K562 (cell line): ENCODE data around the gene HNRNPA2B1. TPM values are rescaled to one million over a fixed set of nuclear protein-coding genes. Genes with fewer than 3 reads are reported as not detected.

ENCODE experiments used
- BCL6 ChIP-seq: fragments of 250-450 bp; sonication (Bioruptor Pico); IDR thresholded peaks from 2 replicates; pipeline ENCODE4 v1.4.0; 2020
- CBFA2T2 ChIP-seq: fragments of 450-650 bp; conservative IDR thresholded peaks from 2 replicates; pipeline ENCODE4 v1.6.1; 2017; ENCODE audit warnings: mild to moderate bottlenecking
- CREB1 ChIP-seq, 2 experiments: sonication (generic) in 1 of 2; formaldehyde crosslinking in 1 of 2; IDR thresholded peaks; 2 replicates each; pipeline versions ENCODE4 v1.6.1 to v1.8.0; 2012 to 2022; ENCODE audit warnings: inconsistent platforms in 1 of 2, mild to moderate bottlenecking in 1 of 2, missing genetic modification reagents in 1 of 2, moderate library complexity in 1 of 2
- FUS ChIP-seq: fragments of 200-400 bp; formaldehyde crosslinking; optimal IDR thresholded peaks from 2 replicates; pipeline ENCODE3; 2017; ENCODE audit warnings: low read depth, low read length
- HMG20B ChIP-seq: fragments of 250-450 bp; sonication (Bioruptor Pico); IDR thresholded peaks from 2 replicates; pipeline ENCODE4 v1.5.0; 2021; ENCODE audit warnings: mild to moderate bottlenecking
- L3MBTL2 ChIP-seq: fragments of 450-650 bp; IDR thresholded peaks from 2 replicates; pipeline ENCODE4 v1.6.1; 2016; ENCODE audit warnings: mild to moderate bottlenecking, moderate library complexity
- MTA2 ChIP-seq: fragments of 450-650 bp; IDR thresholded peaks from 2 replicates; pipeline ENCODE4 v1.6.1; 2016; ENCODE audit warnings: low read depth
- PTBP1 ChIP-seq: fragments of 200-400 bp; formaldehyde crosslinking; IDR thresholded peaks from 2 replicates; pipeline ENCODE4 v1.6.1; 2017; ENCODE audit warnings: low read depth, low read length
- SNRNP70 ChIP-seq: fragments of 200-400 bp; formaldehyde crosslinking; optimal IDR thresholded peaks from 2 replicates; pipeline ENCODE3; 2017; ENCODE audit warnings: low read depth, low read length
- STAT5B ChIP-seq: fragments of 250-450 bp; sonication (Bioruptor Pico); IDR thresholded peaks from 2 replicates; pipeline ENCODE4 v1.8.0; 2021; ENCODE audit warnings: mild to moderate bottlenecking, inconsistent platforms
- WHSC1 ChIP-seq: IDR thresholded peaks from one replicate; pipeline ENCODE4 v1.6.1; 2012; ENCODE audit warnings: low read length, control low read depth, inconsistent platforms
- ZKSCAN3 ChIP-seq: fragments of 250-450 bp; sonication (Bioruptor Pico); IDR thresholded peaks from 2 replicates; pipeline ENCODE4 v1.4.0; 2020
- ZNF431 ChIP-seq: sonication (generic); formaldehyde crosslinking; IDR thresholded peaks from 2 replicates; pipeline ENCODE4 v1.8.0; 2022; ENCODE audit warnings: mild to moderate bottlenecking, missing genetic modification reagents
- ZNF695 ChIP-seq: fragments of 450-650 bp; formaldehyde crosslinking; IDR thresholded peaks from 2 replicates; pipeline ENCODE4 v1.4.0; 2020; ENCODE audit warnings: mild to moderate bottlenecking, moderate library complexity
- polyA plus RNA-seq, 8 experiments: library from polyadenylated mRNA; depleted of rRNA in 4 of 8; stranded (reverse) in 5 of 8; unstranded in 3 of 8; fragments of >200 nt; fragmentation: Nextera tagmentation in 2 of 8; fragmentation: Illumina TruSeq in 1 of 8; extraction: Ambion mirVana in 2 of 8; extraction: Trizol in 1 of 8; gene quantifications; 2 replicates each; pipeline versions ENCODE4 v1.2.1 to v1.2.3, GENCODE V29; 2011 to 2014; ENCODE audit warnings: inconsistent platforms in 1 of 8, missing spikeins in 1 of 8
- total RNA-seq, 7 experiments: library from RNA; depleted of rRNA in 6 of 7; stranded (reverse); fragments of >200 nt in 6 of 7; fragmentation: Illumina TruSeq in 2 of 7; extraction: Trizol in 2 of 7; gene quantifications; 2 replicates each; pipeline versions ENCODE4 v1.2.1 to v1.2.3, GENCODE V29; 2011 to 2021; ENCODE audit warnings: low replicate concordance in 1 of 7
- TF ChIP-seq, protein P1 (sequence below): fragments of 250-450 bp; sonication (Bioruptor Pico); IDR thresholded peaks from 2 replicates; pipeline ENCODE4 v1.5.0; 2020; ENCODE audit warnings: mild to moderate bottlenecking
- TF ChIP-seq, protein P2 (sequence below): sonication (generic); formaldehyde crosslinking; IDR thresholded peaks from 2 replicates; pipeline ENCODE4 v1.8.0; 2023; ENCODE audit warnings: missing genetic modification reagents, mild to moderate bottlenecking, borderline replicate concordance
- TF ChIP-seq, protein P3 (sequence below): fragments of 450-650 bp; formaldehyde crosslinking; IDR thresholded peaks from 2 replicates; pipeline ENCODE4 v1.4.0; 2020; ENCODE audit warnings: mild to moderate bottlenecking, mixed read lengths
- TF ChIP-seq, protein P4 (sequence below): fragments of 250-450 bp; sonication (Bioruptor Pico); IDR thresholded peaks from 2 replicates; pipeline ENCODE4 v1.5.0; 2020; ENCODE audit warnings: mild to moderate bottlenecking, borderline replicate concordance

The HNRNPA2B1 gene
- total and polyA plus RNA-seq, 9 of the 15 experiments (the other 6 are each of a cell fraction or from before 2014, with no cell fraction given), result 630 to 1,989 (median 865) TPM

DNA sequence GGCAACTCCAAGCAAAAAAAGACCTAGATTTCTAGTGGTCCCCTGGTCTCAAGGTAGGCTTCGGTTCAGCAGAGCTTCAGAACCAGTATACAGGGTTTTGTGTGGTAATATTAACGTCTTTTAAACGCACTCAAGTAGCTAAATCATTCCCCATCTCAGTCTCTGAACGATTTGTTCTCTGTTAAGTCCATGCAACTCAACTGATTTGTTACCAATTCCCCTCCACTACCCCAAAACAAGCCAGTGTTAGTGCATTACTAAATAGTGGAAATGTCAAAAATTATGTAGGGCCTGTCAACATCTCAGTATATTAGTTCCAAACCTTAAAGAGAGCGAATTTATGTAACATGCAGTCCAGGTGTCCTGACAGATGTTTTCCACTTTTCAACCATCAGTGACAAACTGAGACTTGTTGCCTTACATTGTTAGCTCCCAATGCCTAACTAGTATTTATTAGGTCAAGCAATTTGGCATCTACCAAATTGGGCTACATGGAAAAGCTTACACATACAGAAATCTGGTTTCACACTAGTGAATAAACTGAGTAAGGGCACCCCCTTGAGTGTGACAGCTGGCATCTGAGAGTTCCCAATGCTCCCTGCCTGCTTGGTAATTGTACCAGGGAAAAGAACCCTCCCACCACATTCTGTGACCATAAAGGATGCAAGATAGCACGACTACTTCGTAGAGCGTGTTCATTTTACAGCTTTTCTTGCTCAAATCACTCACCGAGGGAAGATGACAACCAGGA, 12.2 kb downstream of the HNRNPA2B1 start (continued):
- TF ChIP-seq PTBP1 (no peak), BCL6 (CRISPR knock-in tag) (no peak), ZKSCAN3 (no peak), CREB1 (IDR thresholded peaks at IDR 0.05) (peak; percentile 36; the same call in 1 of the 2 replicates), CREB1 (CRISPR knock-in tag; IDR thresholded peaks at IDR 0.05) (no peak), L3MBTL2 (no peak), STAT5B (CRISPR knock-in tag) (no peak), FUS (peak; percentile 79), HMG20B (CRISPR knock-in tag) (no peak), WHSC1 (no peak), SNRNP70 (no peak), ZNF695 (no peak), MTA2 (no peak), CBFA2T2 (no peak), ZNF431 (no peak)
- TF ChIP-seq, protein P1, sequence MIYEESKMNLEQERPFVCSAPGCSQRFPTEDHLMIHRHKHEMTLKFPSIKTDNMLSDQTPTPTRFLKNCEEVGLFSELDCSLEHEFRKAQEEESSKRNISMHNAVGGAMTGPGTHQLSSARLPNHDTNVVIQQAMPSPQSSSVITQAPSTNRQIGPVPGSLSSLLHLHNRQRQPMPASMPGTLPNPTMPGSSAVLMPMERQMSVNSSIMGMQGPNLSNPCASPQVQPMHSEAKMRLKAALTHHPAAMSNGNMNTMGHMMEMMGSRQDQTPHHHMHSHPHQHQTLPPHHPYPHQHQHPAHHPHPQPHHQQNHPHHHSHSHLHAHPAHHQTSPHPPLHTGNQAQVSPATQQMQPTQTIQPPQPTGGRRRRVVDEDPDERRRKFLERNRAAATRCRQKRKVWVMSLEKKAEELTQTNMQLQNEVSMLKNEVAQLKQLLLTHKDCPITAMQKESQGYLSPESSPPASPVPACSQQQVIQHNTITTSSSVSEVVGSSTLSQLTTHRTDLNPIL (CRISPR knock-in tag), result 0 out of 2 replicates have a peak, but pooled peaks have one; percentile 25
- TF ChIP-seq, protein P2, sequence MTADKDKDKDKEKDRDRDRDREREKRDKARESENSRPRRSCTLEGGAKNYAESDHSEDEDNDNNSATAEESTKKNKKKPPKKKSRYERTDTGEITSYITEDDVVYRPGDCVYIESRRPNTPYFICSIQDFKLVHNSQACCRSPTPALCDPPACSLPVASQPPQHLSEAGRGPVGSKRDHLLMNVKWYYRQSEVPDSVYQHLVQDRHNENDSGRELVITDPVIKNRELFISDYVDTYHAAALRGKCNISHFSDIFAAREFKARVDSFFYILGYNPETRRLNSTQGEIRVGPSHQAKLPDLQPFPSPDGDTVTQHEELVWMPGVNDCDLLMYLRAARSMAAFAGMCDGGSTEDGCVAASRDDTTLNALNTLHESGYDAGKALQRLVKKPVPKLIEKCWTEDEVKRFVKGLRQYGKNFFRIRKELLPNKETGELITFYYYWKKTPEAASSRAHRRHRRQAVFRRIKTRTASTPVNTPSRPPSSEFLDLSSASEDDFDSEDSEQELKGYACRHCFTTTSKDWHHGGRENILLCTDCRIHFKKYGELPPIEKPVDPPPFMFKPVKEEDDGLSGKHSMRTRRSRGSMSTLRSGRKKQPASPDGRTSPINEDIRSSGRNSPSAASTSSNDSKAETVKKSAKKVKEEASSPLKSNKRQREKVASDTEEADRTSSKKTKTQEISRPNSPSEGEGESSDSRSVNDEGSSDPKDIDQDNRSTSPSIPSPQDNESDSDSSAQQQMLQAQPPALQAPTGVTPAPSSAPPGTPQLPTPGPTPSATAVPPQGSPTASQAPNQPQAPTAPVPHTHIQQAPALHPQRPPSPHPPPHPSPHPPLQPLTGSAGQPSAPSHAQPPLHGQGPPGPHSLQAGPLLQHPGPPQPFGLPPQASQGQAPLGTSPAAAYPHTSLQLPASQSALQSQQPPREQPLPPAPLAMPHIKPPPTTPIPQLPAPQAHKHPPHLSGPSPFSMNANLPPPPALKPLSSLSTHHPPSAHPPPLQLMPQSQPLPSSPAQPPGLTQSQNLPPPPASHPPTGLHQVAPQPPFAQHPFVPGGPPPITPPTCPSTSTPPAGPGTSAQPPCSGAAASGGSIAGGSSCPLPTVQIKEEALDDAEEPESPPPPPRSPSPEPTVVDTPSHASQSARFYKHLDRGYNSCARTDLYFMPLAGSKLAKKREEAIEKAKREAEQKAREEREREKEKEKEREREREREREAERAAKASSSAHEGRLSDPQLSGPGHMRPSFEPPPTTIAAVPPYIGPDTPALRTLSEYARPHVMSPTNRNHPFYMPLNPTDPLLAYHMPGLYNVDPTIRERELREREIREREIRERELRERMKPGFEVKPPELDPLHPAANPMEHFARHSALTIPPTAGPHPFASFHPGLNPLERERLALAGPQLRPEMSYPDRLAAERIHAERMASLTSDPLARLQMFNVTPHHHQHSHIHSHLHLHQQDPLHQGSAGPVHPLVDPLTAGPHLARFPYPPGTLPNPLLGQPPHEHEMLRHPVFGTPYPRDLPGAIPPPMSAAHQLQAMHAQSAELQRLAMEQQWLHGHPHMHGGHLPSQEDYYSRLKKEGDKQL (CRISPR knock-in tag), result no peak
- TF ChIP-seq, protein P3, sequence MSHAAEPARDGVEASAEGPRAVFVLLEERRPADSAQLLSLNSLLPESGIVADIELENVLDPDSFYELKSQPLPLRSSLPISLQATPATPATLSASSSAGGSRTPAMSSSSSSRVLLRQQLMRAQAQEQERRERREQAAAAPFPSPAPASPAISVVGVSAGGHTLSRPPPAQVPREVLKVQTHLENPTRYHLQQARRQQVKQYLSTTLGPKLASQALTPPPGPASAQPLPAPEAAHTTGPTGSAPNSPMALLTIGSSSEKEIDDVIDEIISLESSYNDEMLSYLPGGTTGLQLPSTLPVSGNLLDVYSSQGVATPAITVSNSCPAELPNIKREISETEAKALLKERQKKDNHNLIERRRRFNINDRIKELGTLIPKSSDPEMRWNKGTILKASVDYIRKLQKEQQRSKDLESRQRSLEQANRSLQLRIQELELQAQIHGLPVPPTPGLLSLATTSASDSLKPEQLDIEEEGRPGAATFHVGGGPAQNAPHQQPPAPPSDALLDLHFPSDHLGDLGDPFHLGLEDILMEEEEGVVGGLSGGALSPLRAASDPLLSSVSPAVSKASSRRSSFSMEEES, result no peak
- TF ChIP-seq, protein P4, sequence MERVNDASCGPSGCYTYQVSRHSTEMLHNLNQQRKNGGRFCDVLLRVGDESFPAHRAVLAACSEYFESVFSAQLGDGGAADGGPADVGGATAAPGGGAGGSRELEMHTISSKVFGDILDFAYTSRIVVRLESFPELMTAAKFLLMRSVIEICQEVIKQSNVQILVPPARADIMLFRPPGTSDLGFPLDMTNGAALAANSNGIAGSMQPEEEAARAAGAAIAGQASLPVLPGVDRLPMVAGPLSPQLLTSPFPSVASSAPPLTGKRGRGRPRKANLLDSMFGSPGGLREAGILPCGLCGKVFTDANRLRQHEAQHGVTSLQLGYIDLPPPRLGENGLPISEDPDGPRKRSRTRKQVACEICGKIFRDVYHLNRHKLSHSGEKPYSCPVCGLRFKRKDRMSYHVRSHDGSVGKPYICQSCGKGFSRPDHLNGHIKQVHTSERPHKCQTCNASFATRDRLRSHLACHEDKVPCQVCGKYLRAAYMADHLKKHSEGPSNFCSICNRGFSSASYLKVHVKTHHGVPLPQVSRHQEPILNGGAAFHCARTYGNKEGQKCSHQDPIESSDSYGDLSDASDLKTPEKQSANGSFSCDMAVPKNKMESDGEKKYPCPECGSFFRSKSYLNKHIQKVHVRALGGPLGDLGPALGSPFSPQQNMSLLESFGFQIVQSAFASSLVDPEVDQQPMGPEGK (CRISPR knock-in tag), result no peak
